AG10803 (cell line): Measurements from ENCODE around the gene PRMT1.

ENCODE experiments used
- DNase-seq: peaks from one replicate; pipeline ENCODE4 v3.0.0; 2010; ENCODE audit warnings: low read depth
- H3K4me3 ChIP-seq: 2 replicates; pipeline ENCODE4 v1.5.1; 2011; ENCODE audit warnings: mild to moderate bottlenecking, low read length, control low read depth
- TF ChIP-seq, protein P1 (sequence below): conservative IDR thresholded peaks from 2 replicates; pipeline ENCODE4 v1.5.1; 2011; ENCODE audit warnings: mild to moderate bottlenecking, low read length, control low read depth, inconsistent platforms

The PRMT1 gene

DNA sequence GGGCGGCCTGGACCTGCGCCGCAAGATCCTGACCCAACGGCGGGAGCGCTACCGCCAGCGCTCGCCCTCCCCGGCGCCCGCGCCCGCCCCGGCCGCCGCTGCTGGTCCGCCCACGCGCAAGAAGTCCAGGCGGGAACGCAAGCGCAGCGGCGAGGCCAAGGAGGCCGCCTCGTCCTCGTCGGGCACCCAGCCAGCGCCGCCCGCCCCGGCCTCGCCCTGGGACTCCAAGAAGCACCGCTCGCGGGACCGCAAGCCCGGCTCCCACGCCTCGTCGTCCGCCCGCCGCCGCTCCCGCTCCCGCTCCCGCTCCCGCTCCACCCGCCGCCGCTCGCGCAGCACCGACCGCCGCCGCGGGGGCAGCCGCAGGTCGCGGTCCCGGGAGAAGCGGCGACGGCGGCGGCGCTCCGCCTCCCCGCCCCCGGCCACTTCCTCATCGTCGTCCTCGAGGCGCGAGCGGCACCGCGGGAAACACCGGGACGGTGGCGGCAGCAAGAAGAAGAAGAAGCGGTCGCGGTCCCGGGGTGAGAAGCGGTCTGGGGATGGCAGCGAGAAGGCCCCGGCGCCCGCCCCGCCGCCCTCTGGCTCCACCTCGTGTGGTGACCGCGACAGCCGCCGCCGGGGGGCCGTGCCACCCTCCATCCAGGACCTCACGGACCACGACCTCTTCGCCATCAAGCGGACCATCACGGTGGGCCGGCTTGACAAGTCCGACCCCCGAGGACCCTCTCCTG is 25.1 kb upstream of the PRMT1 start:
- DNase-seq, result no peak
- TF ChIP-seq, protein P1, sequence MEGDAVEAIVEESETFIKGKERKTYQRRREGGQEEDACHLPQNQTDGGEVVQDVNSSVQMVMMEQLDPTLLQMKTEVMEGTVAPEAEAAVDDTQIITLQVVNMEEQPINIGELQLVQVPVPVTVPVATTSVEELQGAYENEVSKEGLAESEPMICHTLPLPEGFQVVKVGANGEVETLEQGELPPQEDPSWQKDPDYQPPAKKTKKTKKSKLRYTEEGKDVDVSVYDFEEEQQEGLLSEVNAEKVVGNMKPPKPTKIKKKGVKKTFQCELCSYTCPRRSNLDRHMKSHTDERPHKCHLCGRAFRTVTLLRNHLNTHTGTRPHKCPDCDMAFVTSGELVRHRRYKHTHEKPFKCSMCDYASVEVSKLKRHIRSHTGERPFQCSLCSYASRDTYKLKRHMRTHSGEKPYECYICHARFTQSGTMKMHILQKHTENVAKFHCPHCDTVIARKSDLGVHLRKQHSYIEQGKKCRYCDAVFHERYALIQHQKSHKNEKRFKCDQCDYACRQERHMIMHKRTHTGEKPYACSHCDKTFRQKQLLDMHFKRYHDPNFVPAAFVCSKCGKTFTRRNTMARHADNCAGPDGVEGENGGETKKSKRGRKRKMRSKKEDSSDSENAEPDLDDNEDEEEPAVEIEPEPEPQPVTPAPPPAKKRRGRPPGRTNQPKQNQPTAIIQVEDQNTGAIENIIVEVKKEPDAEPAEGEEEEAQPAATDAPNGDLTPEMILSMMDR, result no peak
- no peak overlapping the region for H3K4me3 ChIP-seq

DNA sequence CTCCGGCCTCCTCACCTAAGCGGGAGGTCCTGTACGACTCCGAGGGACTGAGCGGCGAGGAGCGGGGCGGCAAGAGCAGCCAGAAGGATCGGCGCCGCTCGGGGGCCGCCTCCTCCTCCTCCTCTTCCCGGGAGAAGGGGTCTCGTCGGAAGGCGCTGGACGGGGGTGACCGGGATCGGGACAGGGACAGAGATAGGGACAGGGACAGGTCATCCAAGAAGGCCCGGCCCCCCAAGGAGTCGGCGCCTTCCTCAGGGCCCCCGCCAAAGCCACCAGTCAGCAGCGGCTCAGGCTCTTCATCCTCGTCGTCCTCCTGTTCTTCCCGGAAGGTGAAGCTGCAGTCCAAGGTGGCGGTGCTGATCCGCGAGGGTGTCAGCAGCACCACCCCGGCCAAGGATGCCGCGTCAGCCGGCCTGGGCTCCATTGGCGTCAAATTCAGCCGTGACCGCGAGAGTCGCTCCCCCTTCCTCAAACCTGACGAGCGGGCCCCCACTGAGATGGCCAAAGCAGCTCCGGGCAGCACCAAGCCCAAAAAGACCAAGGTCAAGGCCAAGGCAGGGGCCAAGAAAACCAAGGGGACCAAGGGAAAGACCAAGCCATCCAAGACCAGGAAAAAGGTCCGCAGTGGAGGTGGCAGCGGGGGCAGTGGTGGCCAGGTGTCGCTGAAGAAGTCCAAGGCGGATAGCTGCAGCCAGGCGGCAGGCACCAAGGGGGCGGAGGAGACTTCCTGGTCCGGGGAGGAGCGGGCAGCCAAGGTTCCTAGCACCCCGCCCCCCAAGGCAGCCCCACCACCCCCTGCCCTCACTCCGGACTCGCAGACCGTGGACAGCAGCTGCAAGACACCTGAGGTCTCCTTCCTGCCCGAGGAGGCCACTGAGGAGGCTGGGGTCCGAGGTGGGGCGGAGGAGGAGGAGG is 24.3 kb upstream of the PRMT1 start:
- no peak for DNase-seq
- H3K4me3 ChIP-seq, result no peak overlapping the region
- TF ChIP-seq, protein P1, result no peak

DNA sequence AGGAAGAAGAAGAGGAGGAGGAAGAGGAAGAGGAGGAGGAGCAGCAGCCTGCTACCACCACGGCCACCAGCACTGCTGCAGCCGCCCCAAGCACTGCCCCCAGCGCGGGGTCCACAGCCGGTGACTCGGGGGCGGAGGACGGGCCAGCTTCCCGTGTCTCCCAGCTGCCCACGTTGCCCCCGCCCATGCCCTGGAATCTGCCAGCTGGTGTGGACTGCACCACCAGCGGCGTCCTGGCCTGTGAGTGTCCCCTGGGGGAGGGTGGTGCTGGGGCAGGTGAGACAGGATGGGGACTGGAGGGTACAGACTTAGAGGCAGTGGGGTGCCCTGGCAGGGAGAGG is 23.6 kb upstream of the PRMT1 start:
- TF ChIP-seq, protein P1, result no peak
- no peak overlapping the region for H3K4me3 ChIP-seq
- no peak for DNase-seq

DNA sequence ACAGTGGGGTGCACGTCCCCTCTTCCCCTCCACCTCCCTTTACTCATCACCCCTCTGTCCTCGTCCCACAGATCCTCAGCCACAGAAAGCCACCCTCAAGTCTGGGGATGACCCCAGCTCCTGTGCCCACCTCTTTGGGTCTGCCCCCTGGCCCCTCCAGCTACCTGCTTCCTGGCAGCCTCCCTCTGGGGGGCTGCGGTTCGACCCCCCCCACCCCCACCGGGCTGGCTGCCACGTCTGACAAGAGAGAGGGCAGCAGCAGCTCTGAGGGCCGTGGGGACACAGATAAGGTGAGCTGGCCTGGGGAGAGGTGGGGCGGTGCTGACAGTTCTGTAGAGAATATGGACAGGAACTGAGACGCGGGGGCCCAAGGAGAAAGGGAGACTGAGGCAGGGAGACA is 22.5 kb upstream of the PRMT1 start:
- TF ChIP-seq, protein P1, result no peak
- H3K4me3 ChIP-seq, result no peak overlapping the region
- no peak for DNase-seq

DNA sequence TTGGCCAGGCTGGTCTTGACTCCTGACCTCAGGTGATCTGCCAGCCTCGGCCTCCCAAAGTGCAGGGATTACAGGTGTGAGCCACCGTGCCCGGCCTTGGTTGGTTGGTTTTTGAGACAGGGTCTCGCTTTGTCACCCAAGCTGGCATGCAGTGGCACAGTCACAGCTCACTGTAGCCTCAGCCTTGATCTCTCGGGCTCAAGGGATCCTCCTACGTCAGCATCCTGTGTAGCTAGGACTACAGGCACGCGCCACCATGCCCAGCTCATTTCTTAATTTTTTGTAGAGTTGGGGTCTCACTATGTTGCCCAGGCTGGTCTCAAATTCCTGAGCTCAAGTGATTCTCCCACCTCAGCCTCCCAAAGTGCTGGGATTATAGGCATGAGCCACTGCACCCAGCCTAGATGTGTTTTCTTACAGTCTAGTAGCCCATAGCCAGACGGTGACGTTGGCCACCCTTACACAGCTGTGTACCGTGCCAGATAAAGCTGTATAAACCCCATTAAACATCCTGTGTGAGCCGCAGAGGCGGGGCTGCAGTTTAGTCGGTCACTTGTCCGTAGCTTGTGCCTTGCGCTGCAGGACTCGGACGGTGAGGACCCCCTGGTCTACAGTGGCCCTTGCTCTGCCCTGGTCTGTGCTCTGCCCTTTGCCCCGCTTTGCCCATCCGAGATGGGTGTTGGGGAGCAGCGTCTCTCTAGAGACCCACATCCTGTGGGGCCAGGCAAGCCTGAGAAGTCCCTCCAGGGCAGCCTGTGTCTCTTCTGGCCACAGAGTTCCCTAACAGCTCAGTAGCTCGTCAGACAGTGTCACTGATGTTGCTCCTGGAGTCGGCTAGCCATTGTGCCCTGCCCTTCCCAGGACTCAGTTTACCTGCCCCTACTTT is 21.3 kb upstream of the PRMT1 start:
- no peak overlapping the region for H3K4me3 ChIP-seq
- DNase-seq, result no peak
- TF ChIP-seq, protein P1, result no peak

DNA sequence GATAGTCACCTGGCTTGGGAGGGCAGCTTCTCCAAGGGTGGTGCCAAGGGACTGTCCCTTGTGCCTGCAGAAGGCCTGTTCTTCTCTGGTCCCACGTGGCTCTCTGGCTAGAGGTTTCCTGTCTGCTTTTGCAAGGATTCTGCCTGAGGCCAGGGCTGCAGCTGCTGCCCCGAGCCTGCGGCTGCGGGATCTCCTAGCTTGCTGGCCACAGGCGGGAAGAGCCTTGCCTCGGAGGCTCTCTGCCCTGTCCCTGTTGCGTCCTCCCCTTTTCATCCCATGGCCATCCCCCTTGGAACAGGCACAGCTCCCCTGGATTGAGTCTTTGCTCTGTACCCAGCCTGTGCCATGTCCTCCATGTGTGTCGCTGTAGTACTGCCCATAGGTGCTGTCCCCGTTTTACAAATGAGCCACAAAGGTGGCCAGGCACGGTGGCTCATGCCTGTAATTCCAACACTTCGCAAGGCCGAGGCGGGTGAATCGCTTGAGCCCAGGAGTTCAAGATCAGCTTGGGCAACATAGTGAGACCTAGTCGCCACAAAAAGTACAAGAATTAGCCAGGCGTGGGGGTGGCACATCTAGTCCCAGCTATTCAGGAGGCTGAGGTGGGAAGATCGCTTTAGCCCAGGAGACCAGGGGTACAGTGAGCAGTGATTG is 20.5 kb upstream of the PRMT1 start:
- TF ChIP-seq, protein P1, result no peak
- no peak overlapping the region for H3K4me3 ChIP-seq
- no peak for DNase-seq
